ENCODE results near the gene SH2D2A.

SH2D2A gene

GRCh38 chr1:156851779-156852417 is 35.2 kb upstream of the SH2D2A start:
- DNase-seq = no peak
- intact Hi-C loops (cut with DNase I) = no loop called here

- intact Hi-C loops (cut with DNase I) = no loop called here
- no peak for DNase-seq
Measured at GRCh38 chr1:156849151-156849496, 32.5 kb upstream of the SH2D2A start.

GRCh38 chr1:156848461-156849150 is 32.0 kb upstream of the SH2D2A start:
- DNase-seq = no peak
- intact Hi-C loops (cut with DNase I) = no loop called here

GRCh38 chr1:156847591-156848460 is 31.2 kb upstream of the SH2D2A start:
- intact Hi-C loops (cut with DNase I) = no loop called here

GRCh38 chr1:156846643-156847042 is 30.0 kb upstream of the SH2D2A start:
- intact Hi-C loops (cut with DNase I) = no loop called here
- DNase-seq = no peak

More at GRCh38 chr1:156847591-156848460, 31.2 kb upstream of the SH2D2A start:
- no peak for DNase-seq

GRCh38 chr1:156845953-156846545 is 29.4 kb upstream of the SH2D2A start:
- intact Hi-C loops (cut with DNase I) = no loop called here
- no peak for DNase-seq

- intact Hi-C loops (cut with DNase I) = no loop called here
Measured at GRCh38 chr1:156845055-156845952, 28.7 kb upstream of the SH2D2A start.

GRCh38 chr1:156844638-156845037 is 28.0 kb upstream of the SH2D2A start:
- DNase-seq = no peak
- intact Hi-C loops (cut with DNase I) = no loop called here

More at GRCh38 chr1:156845055-156845952, 28.7 kb upstream of the SH2D2A start:
- DNase-seq = peak in 1 of 42 donors; percentile 15

- intact Hi-C loops (cut with DNase I) = no loop called here
- no peak for DNase-seq
Measured at GRCh38 chr1:156844102-156844501, 27.5 kb upstream of the SH2D2A start.

- DNase-seq = no peak
- intact Hi-C loops (cut with DNase I) = no loop called here
Measured at GRCh38 chr1:156842618-156843300, 26.1 kb upstream of the SH2D2A start.

GRCh38 chr1:156841295-156841855 is 24.7 kb upstream of the SH2D2A start:
- DNase-seq = no peak
- intact Hi-C loops (cut with DNase I) = no loop called here

- no peak for DNase-seq
- intact Hi-C loops (cut with DNase I) = no loop called here
Measured at GRCh38 chr1:156840898-156841279, 24.2 kb upstream of the SH2D2A start.

- intact Hi-C loops (cut with DNase I) = no loop called here
- DNase-seq = no peak
Measured at GRCh38 chr1:156840186-156840897, 23.7 kb upstream of the SH2D2A start.

- intact Hi-C loops (cut with DNase I) = no loop called here
- no peak for DNase-seq
Measured at GRCh38 chr1:156839426-156840109, 22.9 kb upstream of the SH2D2A start.

GRCh38 chr1:156838972-156839371 is 22.3 kb upstream of the SH2D2A start:
- intact Hi-C loops (cut with DNase I) = no loop called here
- DNase-seq = peak in 18 of 42 donors; percentile 13 to 74 (median 34)

- DNase-seq = no peak
- intact Hi-C loops (cut with DNase I) = no loop called here
Measured at GRCh38 chr1:156836892-156837291, 20.2 kb upstream of the SH2D2A start.
